Small intestine (tissue), 7 donors: Measurements from ENCODE around the gene TAF3. TPM values are rescaled to one million over a fixed set of nuclear protein-coding genes. Genes with fewer than 3 reads are reported as not detected.
A peak's percentile ranks its signal among the peaks of the same experiment; 100 is the strongest.

Experiments
- DNase-seq, 2 donors: peaks; one replicate each; pipeline versions ENCODE4 v3.0.0 to v3.0.0-alpha.2; 2013
- FAIRE-seq: peaks from 2 replicates; lab custom pipeline; 2012; peaks lifted over from hg19 to GRCh38; lab: Jason Lieb, UNC
- H3K27ac ChIP-seq, 3 donors: one replicate each; pipeline ENCODE4 v1.5.1; 2013; ENCODE audit warnings: low read length in 2 of 3, mild to moderate bottlenecking in 2 of 3, control low read depth in 1 of 3, inconsistent platforms in 1 of 3, low read depth in 1 of 3, moderate library complexity in 1 of 3
- H3K27me3 ChIP-seq, 3 donors: one replicate each; pipeline ENCODE4 v1.6.1; 2013; ENCODE audit warnings: low read length in 3 of 3, inconsistent platforms in 1 of 3; ENCODE audit not compliant: control insufficient read depth in 3 of 3, insufficient read depth in 3 of 3
- H3K36me3 ChIP-seq, 3 donors: one replicate each; pipeline ENCODE4 v1.6.1; 2013; ENCODE audit warnings: low read length in 3 of 3, inconsistent platforms in 1 of 3, low read depth in 1 of 3, mild to moderate bottlenecking in 1 of 3, moderate library complexity in 1 of 3; ENCODE audit not compliant: control insufficient read depth in 3 of 3, insufficient read depth in 2 of 3
- H3K4me1 ChIP-seq, 3 donors: one replicate each; pipeline ENCODE4 v1.6.1; 2013; ENCODE audit warnings: low read length in 2 of 3, inconsistent platforms in 1 of 3, low read depth in 1 of 3, mild to moderate bottlenecking in 1 of 3, moderate library complexity in 1 of 3; ENCODE audit not compliant: control insufficient read depth in 3 of 3, insufficient read depth in 2 of 3
- H3K4me3 ChIP-seq, 3 donors: one replicate each; pipeline ENCODE4 v1.5.1; 2013; ENCODE audit warnings: low read length in 3 of 3, control low read depth in 1 of 3, inconsistent platforms in 1 of 3, low read depth in 1 of 3, mild to moderate bottlenecking in 1 of 3, moderate library complexity in 1 of 3
- H3K9me3 ChIP-seq, 2 donors: one replicate each; pipeline ENCODE4 v1.6.1; 2013; ENCODE audit warnings: low read depth in 1 of 2, low read length in 1 of 2; ENCODE audit not compliant: control insufficient read depth in 2 of 2, insufficient read depth in 1 of 2
- WGBS, 3 donors: extraction: QIAGEN DNeasy Blood & Tissue Kit; methylation state at CpG; one replicate each; pipeline ENCODE4 v1.1.7; 2013; 5-methylcytosine and 5-hydroxymethylcytosine counted together
- polyA plus RNA-seq, 4 donors: library from polyadenylated mRNA; stranded (reverse) in 3 of 4; unstranded in 1 of 4; fragments of 200-250 nt in 3 of 4; fragments of 120-200 nt in 1 of 4; gene quantifications; one replicate each; pipeline versions ENCODE4 v1.2.1 to v1.2.3, GENCODE V29; 2013
- donor health status: healthy with polysubstance abuse.
- donor health status: control.
- donor health status: control.
- donor health status: Bipolar disorder and iron deficiency.
- donor health status: healthy.

Gene TAF3
- polyA plus RNA-seq, 4 donors: 3.4 to 5.4 (median 4.5) TPM

GRCh38 chr10:7788639-7789286, 29.5 kb upstream of the TAF3 start:
- Histone ChIP-seq H3K27ac (peak overlapping the region; percentile 80 to 83 (median 81)), H3K36me3 (peaks cover 3 to 9% (median 4%) of the 10 kb centered on the region in 3 donors), H3K9me3 (no peaks in the 10 kb centered on the region), H3K4me3 (peak overlapping the region; percentile 86 to 99 (median 99)), H3K27me3 (no peaks in the 10 kb centered on the region), H3K4me1 (peaks cover 7 to 18% (median 8%) of the 10 kb centered on the region in 3 donors)
- WGBS, 3 donors: 2 to 3% (median 2%) methylated on average over 24 to 25 of the region's 25 CpGs
- DNase-seq (peak in 1 of 2 donors; percentile 35), FAIRE-seq (no peak)

- Histone ChIP-seq H3K4me3 (peak overlapping the region in 2 of 3 donors; percentile 99), H3K9me3 (no peaks in the 10 kb centered on the region), H3K36me3 (peaks cover 3 to 7% (median 4%) of the 10 kb centered on the region in 3 donors), H3K4me1 (peaks cover 7 to 18% (median 8%) of the 10 kb centered on the region in 3 donors), H3K27ac (no peak overlapping the region), H3K27me3 (no peaks in the 10 kb centered on the region)
- 7 to 37% (median 23%) methylated on average over 3 of the region's 3 CpGs for WGBS, 3 donors
- DNase-seq: peak; percentile 11 to 21
- FAIRE-seq: no peak
Observed at GRCh38 chr10:7789390-7789789, 28.9 kb upstream of the TAF3 start.

GRCh38 chr10:7792541-7792940, 25.8 kb upstream of the TAF3 start:
- FAIRE-seq: no peak
- Histone ChIP-seq H3K27ac (no peak overlapping the region), H3K27me3 (no peaks in the 10 kb centered on the region), H3K4me1 (peaks cover 2 to 10% (median 6%) of the 10 kb centered on the region in 3 donors), H3K9me3 (no peaks in the 10 kb centered on the region), H3K36me3 (peaks cover 0 to 13% (median 9%) of the 10 kb centered on the region in 3 donors), H3K4me3 (no peak overlapping the region)
- DNase-seq: no peak
- WGBS, 3 donors: 15 to 56% (median 25%) methylated on average over 1 of the region's 1 CpG

GRCh38 chr10:7794251-7795026, 23.9 kb upstream of the TAF3 start:
- Histone ChIP-seq H3K36me3 (peaks cover 0 to 20% (median 15%) of the 10 kb centered on the region in 3 donors), H3K27ac (no peak overlapping the region), H3K9me3 (no peaks in the 10 kb centered on the region), H3K4me3 (no peak overlapping the region), H3K27me3 (no peaks in the 10 kb centered on the region), H3K4me1 (peaks cover under 1 to 9% (median 6%) of the 10 kb centered on the region in 3 donors)
- DNase-seq (no peak), FAIRE-seq (no peak)
- 81 to 87% (median 83%) methylated on average over 4 of the region's 4 CpGs for WGBS, 3 donors

- H3K4me3 ChIP-seq: no peak overlapping the region
- DNase-seq (peak in 1 of 2 donors; percentile 61), FAIRE-seq (no peak)
- no peak overlapping the region for H3K27ac ChIP-seq
- H3K27me3 ChIP-seq: no peaks in the 10 kb centered on the region
- H3K36me3 ChIP-seq: peaks cover 2 to 23% (median 17%) of the 10 kb centered on the region in 3 donors
- no peaks in the 10 kb centered on the region for H3K9me3 ChIP-seq
- WGBS, 3 donors: 52 to 64% (median 54%) methylated on average over 4 of the region's 4 CpGs
- peaks cover 0 to 7% (median 2%) of the 10 kb centered on the region in 3 donors for H3K4me1 ChIP-seq
Observed at GRCh38 chr10:7795605-7796004, 22.7 kb upstream of the TAF3 start.

DNA sequence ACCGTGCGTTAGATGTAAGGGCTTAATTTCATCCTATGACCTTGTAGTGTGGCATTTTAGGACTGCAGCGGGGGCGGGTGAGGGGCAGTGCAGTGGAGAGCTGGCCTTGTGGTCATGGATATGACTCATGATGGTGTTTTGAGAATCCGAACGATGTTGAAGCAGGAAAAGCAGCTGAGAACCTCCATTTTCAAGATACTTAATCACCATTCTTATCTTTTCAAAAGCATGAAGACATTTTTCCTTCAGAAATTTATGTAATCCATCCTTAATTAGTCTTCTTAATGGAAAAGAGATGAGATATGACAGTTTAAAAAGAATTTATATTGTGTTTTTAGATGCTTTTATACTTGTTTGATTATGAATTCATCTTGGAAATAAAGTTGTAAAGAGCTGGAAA, 20.7 kb upstream of the TAF3 start:
- H3K4me3 ChIP-seq: no peak overlapping the region
- FAIRE-seq: no peak
- no peak for DNase-seq
- 77 to 80% (median 77%) methylated on average over 6 of the region's 6 CpGs for WGBS, 3 donors
- H3K27ac ChIP-seq: no peak overlapping the region
- no peaks in the 10 kb centered on the region for H3K27me3 ChIP-seq
- H3K36me3 ChIP-seq: peaks cover 9 to 24% (median 23%) of the 10 kb centered on the region in 3 donors
- H3K9me3 ChIP-seq: no peaks in the 10 kb centered on the region
- H3K4me1 ChIP-seq: peaks cover 0 to 3% (median 0%) of the 10 kb centered on the region in 3 donors

DNA sequence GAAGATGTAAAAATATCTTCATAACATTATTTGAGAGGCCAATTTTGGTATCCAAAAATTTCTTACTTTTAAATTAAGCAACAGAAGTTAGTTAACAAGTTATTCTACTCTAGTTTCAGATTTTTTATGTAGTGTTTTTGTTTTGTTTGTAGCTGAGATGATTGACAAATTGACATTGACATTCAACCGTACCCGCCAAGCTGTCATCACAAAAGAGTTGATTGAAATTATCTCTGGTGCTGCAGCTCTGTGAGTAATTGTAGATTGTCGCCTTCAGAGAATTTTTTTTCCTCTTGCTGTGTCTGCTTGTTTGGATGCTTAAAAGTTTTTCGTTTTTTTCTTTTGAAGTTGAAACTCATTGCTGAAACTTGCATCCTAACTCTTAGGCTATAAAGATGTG, 15.7 kb upstream of the TAF3 start:
- WGBS, 3 donors: 94 to 96% (median 94%) methylated on average over 4 of the region's 4 CpGs
- Histone ChIP-seq H3K36me3 (peaks cover 11 to 28% (median 23%) of the 10 kb centered on the region in 3 donors), H3K9me3 (no peaks in the 10 kb centered on the region), H3K4me1 (no peaks in the 10 kb centered on the region), H3K27me3 (no peaks in the 10 kb centered on the region), H3K27ac (no peak overlapping the region), H3K4me3 (no peak overlapping the region)
- DNase-seq (no peak), FAIRE-seq (no peak)

- H3K9me3 ChIP-seq: no peaks in the 10 kb centered on the region
- DNase-seq: no peak
- H3K4me1 ChIP-seq: no peaks in the 10 kb centered on the region
- no peak for FAIRE-seq
- no peaks in the 10 kb centered on the region for H3K27me3 ChIP-seq
- 90 to 95% (median 94%) methylated on average over 6 of the region's 6 CpGs for WGBS, 3 donors
- H3K27ac ChIP-seq: no peak overlapping the region
- peaks cover 11 to 25% (median 19%) of the 10 kb centered on the region in 3 donors for H3K36me3 ChIP-seq
- H3K4me3 ChIP-seq: no peak overlapping the region
Observed at GRCh38 chr10:7804216-7804615, 14.1 kb upstream of the TAF3 start.
